ENCODE measurements around the gene TBX1.

DNA sequence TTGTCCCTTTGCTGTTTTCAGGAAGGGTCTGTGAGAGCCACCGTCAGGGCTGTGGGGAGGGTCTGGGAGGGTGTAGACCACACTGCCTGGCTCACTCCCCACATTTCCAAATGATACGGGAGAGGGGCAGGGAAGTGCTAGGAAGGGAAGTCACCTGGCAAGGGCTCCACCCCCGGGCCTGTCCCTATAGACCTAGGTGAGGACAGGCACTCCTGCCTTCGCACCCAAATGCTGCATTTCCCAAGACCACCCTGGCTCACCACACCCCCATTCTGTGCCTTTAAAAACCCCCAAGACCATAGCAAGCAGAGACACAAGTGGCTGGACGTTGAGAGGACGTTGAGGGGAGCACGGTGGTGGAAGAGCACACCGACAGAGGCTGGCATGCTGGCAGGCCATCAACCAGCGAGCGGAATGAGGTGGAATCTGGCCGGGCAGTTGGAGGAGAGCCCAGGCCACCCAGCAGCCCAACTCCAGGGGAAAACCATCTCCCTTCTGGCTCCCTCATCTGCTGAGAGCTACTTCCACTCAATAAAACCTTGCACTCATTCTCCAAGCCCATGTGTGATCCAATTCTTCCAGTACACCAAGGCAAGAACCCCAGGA, 48.4 kb downstream of the TBX1 start:
- TF ChIP-seq, protein P1, sequence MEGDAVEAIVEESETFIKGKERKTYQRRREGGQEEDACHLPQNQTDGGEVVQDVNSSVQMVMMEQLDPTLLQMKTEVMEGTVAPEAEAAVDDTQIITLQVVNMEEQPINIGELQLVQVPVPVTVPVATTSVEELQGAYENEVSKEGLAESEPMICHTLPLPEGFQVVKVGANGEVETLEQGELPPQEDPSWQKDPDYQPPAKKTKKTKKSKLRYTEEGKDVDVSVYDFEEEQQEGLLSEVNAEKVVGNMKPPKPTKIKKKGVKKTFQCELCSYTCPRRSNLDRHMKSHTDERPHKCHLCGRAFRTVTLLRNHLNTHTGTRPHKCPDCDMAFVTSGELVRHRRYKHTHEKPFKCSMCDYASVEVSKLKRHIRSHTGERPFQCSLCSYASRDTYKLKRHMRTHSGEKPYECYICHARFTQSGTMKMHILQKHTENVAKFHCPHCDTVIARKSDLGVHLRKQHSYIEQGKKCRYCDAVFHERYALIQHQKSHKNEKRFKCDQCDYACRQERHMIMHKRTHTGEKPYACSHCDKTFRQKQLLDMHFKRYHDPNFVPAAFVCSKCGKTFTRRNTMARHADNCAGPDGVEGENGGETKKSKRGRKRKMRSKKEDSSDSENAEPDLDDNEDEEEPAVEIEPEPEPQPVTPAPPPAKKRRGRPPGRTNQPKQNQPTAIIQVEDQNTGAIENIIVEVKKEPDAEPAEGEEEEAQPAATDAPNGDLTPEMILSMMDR (IDR thresholded peaks at IDR 0.05; ENCODE audit: insufficient read depth, low read length, poor library complexity, severe bottlenecking): no peak
- TF ChIP-seq EZH2phosphoT487 (conservative IDR thresholded peaks at IDR 0.05; ENCODE audit: low read length): no peak
